Memory B cell (primary cell): ENCODE measurements around the gene FBXW12.

ENCODE experiments used
- ATAC-seq: fragments of 150-1000 bp; cut with Tn5 transposase; 2 replicates; pipeline ENCODE4 v1.10.0; 2021; ENCODE audit warnings: low read depth, mild to moderate bottlenecking, moderate library complexity
- DNase-seq, 2 donors: peaks; one replicate each; pipeline ENCODE4 v3.0.0; 2022; ENCODE audit warnings: low spot score in 2 of 2
- H3K27ac Mint-ChIP-seq: one replicate; pipeline ENCODE4 v1.8.0; 2022; ENCODE audit warnings: mild to moderate bottlenecking, moderate library complexity, mixed read lengths
- H3K27me3 Mint-ChIP-seq: one replicate; pipeline ENCODE4 v1.8.0; 2022; ENCODE audit warnings: mixed read lengths
- H3K36me3 Mint-ChIP-seq: one replicate; pipeline ENCODE4 v1.8.0; 2022; ENCODE audit warnings: mild to moderate bottlenecking, mixed read lengths
- H3K4me1 Mint-ChIP-seq: one replicate; pipeline ENCODE4 v1.8.0; 2022; ENCODE audit warnings: mixed read lengths
- H3K4me3 Mint-ChIP-seq: one replicate; pipeline ENCODE4 v1.8.0; 2022; ENCODE audit warnings: mild to moderate bottlenecking, moderate library complexity, mixed read lengths
- H3K9me3 Mint-ChIP-seq: one replicate; pipeline ENCODE4 v1.8.0; 2022; ENCODE audit warnings: mixed read lengths

Gene FBXW12

DNA sequence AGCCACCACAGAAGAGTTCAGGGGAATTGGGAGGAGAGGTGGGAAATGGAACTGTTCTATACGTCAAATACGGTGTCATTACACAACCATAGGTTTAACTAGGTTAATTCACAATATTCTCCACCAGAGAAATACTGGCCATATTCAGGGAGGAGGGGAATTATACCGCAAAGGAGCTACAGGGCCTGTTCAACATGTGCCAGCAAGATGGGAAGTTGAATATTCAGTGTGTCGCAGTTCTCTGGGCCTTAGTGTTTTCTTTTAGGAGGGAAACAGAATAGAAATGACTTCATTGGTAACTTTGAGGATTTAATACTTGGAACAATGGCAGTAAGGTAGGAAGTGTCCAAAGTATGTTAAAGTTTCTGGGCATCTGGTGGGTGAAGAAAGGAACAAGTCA, 18.0 kb upstream of the FBXW12 start:
- H3K27me3 Mint-ChIP-seq, result peaks cover 14% of the 10 kb centered on the region
- no peaks in the 10 kb centered on the region for H3K9me3 Mint-ChIP-seq
- no peaks in the 10 kb centered on the region for H3K4me1 Mint-ChIP-seq
- H3K27ac Mint-ChIP-seq, result no peak overlapping the region
- DNase-seq (no peak), ATAC-seq (no peak)
- no peaks in the 10 kb centered on the region for H3K36me3 Mint-ChIP-seq
- H3K4me3 Mint-ChIP-seq, result no peak overlapping the region

DNA sequence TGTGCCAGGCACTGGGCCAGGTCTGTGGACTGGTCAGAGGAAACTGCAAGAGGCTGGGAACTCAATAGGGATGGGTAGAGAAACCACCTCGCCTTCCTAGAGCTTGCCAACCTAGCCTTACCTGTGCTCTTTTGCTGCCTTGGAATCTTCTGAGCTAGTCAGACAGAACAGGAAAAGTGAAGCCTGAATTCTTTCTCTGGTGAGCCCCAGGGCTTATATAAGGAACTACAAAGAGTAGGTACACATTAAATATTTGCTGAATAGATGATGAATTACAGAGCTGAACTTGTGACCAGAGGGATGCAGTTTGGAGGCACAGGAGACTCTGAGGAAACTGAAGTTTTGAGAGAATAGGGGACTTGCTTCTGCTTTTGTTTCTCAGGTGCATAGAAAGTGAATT, 15.6 kb upstream of the FBXW12 start:
- peaks cover 5% of the 10 kb centered on the region for H3K9me3 Mint-ChIP-seq
- no peak overlapping the region for H3K27ac Mint-ChIP-seq
- ATAC-seq (no peak), DNase-seq (no peak)
- H3K36me3 Mint-ChIP-seq, result no peaks in the 10 kb centered on the region
- H3K4me3 Mint-ChIP-seq, result no peak overlapping the region
- peaks cover 14% of the 10 kb centered on the region for H3K27me3 Mint-ChIP-seq
- no peaks in the 10 kb centered on the region for H3K4me1 Mint-ChIP-seq

DNA sequence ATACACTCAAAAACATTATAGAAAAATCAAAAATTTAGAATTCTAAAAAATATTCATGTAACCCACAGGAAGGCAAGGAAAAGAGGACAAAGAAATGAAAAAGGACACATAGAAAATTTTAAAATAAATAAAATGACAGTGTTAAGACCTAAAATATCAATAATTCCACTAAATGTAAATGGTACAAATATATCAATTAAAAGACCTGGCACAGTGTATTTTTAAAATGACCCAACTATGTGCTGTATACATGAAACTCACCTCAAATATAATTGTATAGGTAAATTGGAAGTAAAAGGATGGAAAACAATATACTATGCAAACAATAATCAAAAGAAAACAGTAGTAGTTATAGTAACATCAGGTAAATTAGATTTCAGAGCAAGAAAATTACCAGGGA, 10.1 kb upstream of the FBXW12 start:
- H3K36me3 Mint-ChIP-seq, result no peaks in the 10 kb centered on the region
- ATAC-seq, result no peak
- H3K27me3 Mint-ChIP-seq, result no peaks in the 10 kb centered on the region

DNA sequence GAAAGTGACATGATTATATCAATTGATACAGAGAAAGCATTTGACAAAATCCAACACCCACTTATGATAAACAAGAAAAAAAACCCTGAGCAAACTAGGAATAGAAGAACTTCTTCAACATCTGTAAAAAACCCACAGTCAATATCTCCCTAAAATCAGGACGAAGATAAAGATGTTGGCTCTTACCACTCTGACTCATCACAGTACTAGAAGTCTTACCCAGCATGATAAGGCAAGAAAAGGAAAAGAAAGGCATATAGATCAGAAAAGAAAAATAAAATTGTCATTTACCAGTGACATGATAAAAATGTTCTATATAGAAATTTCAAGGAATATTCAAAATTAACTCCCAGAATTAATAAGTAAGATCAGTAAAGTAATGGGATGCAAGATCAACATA, 7.2 kb upstream of the FBXW12 start:
- Mint-ChIP-seq H3K4me1 (no peaks in the 10 kb centered on the region), H3K4me3 (no peak overlapping the region), H3K36me3 (no peaks in the 10 kb centered on the region), H3K9me3 (peaks cover 9% of the 10 kb centered on the region), H3K27ac (no peak overlapping the region), H3K27me3 (no peaks in the 10 kb centered on the region)
- ATAC-seq (no peak), DNase-seq (no peak)

More for the DNA sequence above, 10.1 kb upstream of the FBXW12 start:
- H3K4me3 Mint-ChIP-seq, result no peak overlapping the region
- peaks cover 9% of the 10 kb centered on the region for H3K9me3 Mint-ChIP-seq
- no peak overlapping the region for H3K27ac Mint-ChIP-seq
- DNase-seq, result no peak
- H3K4me1 Mint-ChIP-seq, result no peaks in the 10 kb centered on the region

DNA sequence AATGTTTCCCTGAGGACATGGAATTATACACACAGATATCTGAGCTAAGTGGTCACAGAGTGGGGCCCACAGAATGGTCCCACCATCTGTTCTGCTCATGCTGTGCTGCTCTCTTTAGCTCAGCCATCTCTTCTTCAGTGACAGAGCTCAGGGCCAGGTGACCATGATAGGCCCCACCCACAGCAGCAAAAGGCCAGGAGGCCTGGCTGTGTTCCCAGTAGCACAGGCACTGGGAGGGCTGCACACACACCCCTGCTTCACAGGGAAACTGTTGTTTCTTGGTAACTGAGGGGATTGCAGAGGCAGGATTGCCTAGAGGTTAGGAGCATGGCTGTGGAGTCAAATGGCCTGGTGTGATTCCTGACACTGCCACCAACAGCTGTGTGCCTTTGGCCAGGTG, 4.8 kb upstream of the FBXW12 start:
- Mint-ChIP-seq H3K4me3 (no peak overlapping the region), H3K27ac (no peak overlapping the region), H3K4me1 (no peaks in the 10 kb centered on the region), H3K9me3 (peaks cover under 1% of the 10 kb centered on the region), H3K27me3 (no peaks in the 10 kb centered on the region), H3K36me3 (no peaks in the 10 kb centered on the region)
- DNase-seq, result no peak
- ATAC-seq, result no peak

DNA sequence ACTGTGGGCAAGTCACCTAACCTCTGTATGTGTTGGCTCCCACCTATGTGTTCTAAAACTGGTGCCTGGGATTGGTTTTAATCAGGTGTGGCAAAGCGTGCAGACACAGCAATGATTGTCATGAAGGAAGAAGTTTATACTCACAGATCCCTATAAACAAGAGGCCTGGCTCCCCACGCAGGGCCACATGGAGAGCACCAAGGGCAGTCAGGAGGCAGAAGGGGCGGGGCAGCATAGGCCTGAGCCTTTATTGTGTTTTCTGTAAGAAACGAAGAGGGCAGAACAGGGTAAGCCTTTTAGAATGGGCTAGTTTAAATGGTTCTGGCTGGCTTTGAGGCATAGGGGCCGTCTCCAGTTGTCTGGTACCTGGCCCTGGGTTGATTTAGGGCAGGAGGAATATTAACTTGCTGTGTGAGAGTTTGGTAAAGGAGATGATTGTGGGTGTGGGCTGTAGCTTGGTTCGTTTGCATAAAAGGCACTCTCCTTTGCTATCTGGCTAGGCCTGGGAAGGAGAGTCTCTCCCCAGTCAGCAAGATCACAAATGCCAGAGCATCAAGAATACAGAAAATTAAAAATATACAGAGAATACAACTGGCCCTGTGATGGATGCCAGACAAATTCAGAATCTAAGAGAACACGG, 2.2 kb upstream of the FBXW12 start:
- ATAC-seq (no peak), DNase-seq (no peak)
- Mint-ChIP-seq H3K36me3 (no peaks in the 10 kb centered on the region), H3K9me3 (no peaks in the 10 kb centered on the region), H3K4me3 (no peak overlapping the region), H3K4me1 (no peaks in the 10 kb centered on the region), H3K27me3 (peaks cover 5% of the 10 kb centered on the region), H3K27ac (no peak overlapping the region)

DNA sequence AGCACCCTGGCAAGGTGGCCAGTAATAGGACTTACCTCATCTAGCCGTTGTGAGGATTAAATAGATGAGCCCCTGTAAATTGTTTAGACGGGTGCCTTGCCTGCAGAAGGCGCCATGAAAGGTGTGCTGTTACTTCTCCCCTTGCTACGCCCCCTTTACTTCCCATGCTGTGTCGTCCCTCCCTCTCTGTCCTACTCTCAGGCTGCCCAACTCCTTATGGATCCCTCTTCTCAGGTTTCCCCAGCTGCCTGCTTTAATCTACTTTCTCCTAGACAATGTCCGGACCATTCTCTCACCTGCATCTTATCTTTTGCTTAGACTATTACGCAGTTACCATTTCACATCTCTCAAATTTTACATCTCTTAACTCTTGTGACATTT, 1.7 kb upstream of the FBXW12 start:
- Mint-ChIP-seq H3K27ac (no peak overlapping the region), H3K36me3 (no peaks in the 10 kb centered on the region), H3K27me3 (peaks cover 5% of the 10 kb centered on the region), H3K4me3 (no peak overlapping the region), H3K9me3 (no peaks in the 10 kb centered on the region), H3K4me1 (no peaks in the 10 kb centered on the region)
- DNase-seq, result no peak
- ATAC-seq, result no peak

DNA sequence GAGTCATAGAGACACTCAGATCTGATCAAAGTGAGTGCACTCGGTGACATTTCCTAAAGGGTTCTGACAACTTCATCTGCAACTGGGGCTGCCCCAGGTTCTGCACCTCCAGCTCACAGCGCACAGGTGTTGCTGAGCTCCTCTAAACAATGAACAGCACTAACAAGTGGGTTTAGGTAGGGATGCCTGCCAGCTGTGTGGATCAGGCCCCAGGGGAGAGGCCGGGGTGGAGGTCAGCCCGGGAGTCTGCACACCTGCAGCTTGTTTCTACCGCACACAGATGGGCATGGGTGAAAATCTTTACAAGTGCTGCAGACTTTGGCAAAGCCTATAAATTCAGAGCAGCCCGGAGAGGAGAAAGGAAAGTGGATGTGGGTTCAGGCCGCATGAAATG, 355 bp downstream of the FBXW12 start:
- Mint-ChIP-seq H3K27me3 (peaks cover 5% of the 10 kb centered on the region), H3K9me3 (no peaks in the 10 kb centered on the region), H3K4me1 (no peaks in the 10 kb centered on the region), H3K27ac (no peak overlapping the region), H3K36me3 (no peaks in the 10 kb centered on the region), H3K4me3 (no peak overlapping the region)
- DNase-seq, result no peak
- ATAC-seq, result no peak

DNA sequence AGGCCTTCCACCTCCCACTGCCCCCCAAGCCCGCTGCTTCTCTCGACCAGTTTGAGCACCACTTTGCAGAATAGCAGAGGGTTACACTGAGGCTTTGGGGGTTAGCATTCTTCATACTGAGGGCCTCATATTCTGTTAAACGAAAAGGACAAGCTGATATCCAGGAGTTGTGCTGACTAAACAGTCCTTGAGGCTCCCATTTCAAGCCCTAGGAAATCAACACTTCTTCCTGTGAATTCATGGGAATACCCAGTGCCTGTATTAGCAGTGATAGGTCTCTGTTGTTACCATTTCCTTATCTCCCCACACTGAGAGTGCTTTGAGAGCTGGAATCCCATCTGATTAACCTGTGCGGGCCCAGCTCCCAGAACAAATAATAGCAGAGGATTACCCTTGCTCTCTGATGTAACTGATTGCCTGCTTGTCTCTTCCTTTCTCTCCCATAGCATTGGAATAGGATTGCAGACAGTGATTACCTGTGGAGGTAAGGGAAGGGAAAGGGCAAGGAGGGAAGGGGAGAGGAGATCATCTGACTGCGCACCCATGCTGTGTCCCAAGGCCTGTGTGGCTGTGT, 930 bp downstream of the FBXW12 start:
- Mint-ChIP-seq H3K9me3 (no peaks in the 10 kb centered on the region), H3K4me3 (no peak overlapping the region), H3K27ac (no peak overlapping the region), H3K4me1 (peaks cover 1% of the 10 kb centered on the region), H3K27me3 (peaks cover 5% of the 10 kb centered on the region), H3K36me3 (no peaks in the 10 kb centered on the region)
- DNase-seq, result no peak
- ATAC-seq, result no peak

DNA sequence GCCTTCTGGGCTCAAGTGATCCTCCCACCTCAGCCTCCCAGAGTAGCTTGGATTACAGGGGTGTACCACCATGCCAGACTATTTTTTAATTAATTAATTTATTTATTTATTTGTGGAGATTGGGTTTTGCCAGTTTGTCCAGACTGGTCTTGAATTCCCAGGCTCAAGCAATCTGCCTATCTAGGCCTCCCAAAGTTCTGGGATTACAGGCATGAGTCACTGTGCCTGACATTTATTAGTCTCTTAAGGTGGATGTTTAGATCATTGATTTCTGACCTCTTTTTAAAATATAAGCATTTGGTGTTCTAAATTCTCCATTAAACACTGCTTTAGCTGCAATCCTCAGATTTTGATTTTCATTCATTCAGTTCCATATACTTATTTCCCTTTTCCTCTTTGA, 15.6 kb downstream of the FBXW12 start:
- H3K27me3 Mint-ChIP-seq, result peaks cover 4% of the 10 kb centered on the region
- no peak overlapping the region for H3K27ac Mint-ChIP-seq

DNA sequence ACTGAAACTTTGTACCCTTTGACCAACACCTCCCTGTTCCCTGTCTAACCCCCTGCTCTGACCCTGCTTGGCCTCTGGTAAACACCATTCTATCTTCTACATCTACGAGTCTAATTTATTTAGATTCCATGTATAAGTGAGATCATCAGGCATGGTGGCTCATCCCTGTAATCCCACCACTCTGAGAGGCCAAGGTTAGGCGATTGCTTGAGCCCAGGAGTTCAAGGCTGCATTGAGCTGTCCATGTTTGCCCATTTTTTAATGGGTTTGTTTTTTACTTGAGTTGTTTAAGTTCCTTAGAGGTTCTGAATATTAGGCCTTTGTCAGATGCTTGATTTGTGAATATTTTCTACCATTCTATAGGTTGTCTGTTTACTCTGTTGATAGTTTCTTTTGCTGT, 16.9 kb downstream of the FBXW12 start:
- Mint-ChIP-seq H3K27me3 (peaks cover 7% of the 10 kb centered on the region), H3K4me3 (no peak overlapping the region), H3K9me3 (peaks cover 1% of the 10 kb centered on the region), H3K36me3 (peaks cover 1% of the 10 kb centered on the region), H3K27ac (no peak overlapping the region), H3K4me1 (no peaks in the 10 kb centered on the region)
- DNase-seq, result no peak
- ATAC-seq, result no peak

More for the DNA sequence above, 15.6 kb downstream of the FBXW12 start:
- peaks cover 1% of the 10 kb centered on the region for H3K9me3 Mint-ChIP-seq
- ATAC-seq, result no peak
- no peak overlapping the region for H3K4me3 Mint-ChIP-seq
- no peak for DNase-seq
- H3K4me1 Mint-ChIP-seq, result no peaks in the 10 kb centered on the region
- peaks cover 1% of the 10 kb centered on the region for H3K36me3 Mint-ChIP-seq

DNA sequence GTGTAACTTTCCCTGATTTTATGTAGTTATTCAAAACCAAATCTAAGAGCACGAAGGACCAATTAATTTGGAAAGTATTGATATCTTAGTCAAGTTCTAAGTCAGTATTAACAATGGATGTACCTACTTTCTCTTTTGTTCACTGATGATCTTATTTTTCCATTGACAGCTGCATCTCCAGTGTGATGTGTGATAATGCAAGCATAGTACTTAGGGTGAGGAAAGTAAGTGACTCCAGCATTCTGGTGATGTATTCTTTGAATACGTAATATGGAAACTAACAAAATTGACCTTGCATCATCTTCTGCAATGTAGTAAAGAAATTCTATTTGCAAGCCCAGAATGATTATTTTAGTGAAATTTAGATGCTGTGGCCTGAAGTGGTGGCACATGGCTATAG, 22.4 kb downstream of the FBXW12 start:
- H3K9me3 Mint-ChIP-seq, result no peaks in the 10 kb centered on the region
- H3K27me3 Mint-ChIP-seq, result peaks cover 8% of the 10 kb centered on the region
- no peaks in the 10 kb centered on the region for H3K36me3 Mint-ChIP-seq
- DNase-seq, result no peak
- no peak overlapping the region for H3K27ac Mint-ChIP-seq
- no peaks in the 10 kb centered on the region for H3K4me1 Mint-ChIP-seq
- H3K4me3 Mint-ChIP-seq, result no peak overlapping the region
- no peak for ATAC-seq

DNA sequence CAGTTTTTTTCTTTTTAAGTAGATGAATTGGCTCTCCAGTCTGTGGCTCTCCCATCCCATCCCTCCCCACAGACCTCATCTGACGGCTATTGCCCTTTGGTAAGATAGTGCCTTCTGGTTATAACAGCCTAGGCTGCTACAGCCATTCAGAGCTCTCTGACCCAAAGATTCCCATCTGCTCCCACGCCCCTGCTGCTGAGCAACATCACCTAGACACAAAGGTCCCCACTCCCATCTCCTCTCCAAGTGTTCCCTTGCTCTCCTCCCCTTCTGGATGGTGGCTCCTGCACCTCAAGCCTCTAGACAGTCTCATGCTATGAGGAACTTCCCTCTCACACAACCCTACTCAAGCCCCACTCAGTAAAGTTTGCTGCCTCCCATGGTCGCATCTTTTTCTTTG, 23.7 kb downstream of the FBXW12 start:
- Mint-ChIP-seq H3K27ac (no peak overlapping the region), H3K27me3 (peaks cover 8% of the 10 kb centered on the region), H3K9me3 (no peaks in the 10 kb centered on the region), H3K4me3 (no peak overlapping the region), H3K4me1 (no peaks in the 10 kb centered on the region), H3K36me3 (no peaks in the 10 kb centered on the region)
- ATAC-seq, result no peak
- no peak for DNase-seq

DNA sequence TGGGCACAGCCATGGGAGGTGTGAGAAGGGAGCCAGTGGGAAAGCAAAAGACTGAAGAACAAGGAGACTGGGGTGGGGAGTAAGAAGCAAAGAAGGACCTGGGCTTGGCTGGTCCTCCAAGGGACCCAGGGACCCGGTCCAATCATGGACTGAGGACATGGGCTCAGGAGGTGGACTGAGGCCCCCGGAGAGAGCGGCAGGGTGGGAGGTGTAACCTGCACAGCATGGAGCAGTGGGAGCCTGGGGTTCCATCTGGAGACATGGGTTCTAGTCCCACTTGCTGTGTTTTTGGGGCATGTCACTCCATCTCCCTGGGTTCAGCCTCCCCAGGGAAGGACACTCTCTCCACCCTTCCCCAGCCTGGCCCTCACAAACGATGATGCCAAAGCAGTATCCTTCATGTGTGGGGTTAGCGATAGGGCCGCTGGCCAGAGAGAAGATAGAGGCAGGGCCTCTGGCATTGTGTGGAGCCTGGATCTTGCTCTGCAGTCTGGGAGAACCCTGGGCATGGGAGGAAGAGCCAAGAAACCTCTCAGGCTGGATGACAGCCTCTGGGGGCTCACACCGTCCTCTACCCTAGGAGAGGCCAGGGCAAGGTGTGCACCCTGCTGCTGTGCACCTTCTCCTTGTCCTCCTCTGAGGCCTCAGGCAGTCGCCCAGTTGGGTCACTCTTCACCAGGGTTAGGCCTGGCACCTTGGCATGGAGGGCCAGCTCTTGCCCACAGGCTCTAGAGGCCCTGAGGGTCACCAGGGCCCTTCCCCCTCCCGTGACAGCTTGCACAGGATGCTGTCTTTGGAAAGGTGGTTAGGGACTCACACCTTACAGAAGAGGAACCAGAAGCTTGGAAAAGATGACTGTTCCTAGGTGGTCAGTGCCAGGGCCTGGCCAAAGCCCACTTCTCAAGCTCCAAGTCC, 26.0 kb downstream of the FBXW12 start:
- DNase-seq, result no peak
- no peak overlapping the region for H3K4me3 Mint-ChIP-seq
- no peaks in the 10 kb centered on the region for H3K9me3 Mint-ChIP-seq
- H3K4me1 Mint-ChIP-seq, result no peaks in the 10 kb centered on the region
- H3K27ac Mint-ChIP-seq, result no peak overlapping the region
- H3K27me3 Mint-ChIP-seq, result peaks cover 8% of the 10 kb centered on the region
- no peak for ATAC-seq
- no peaks in the 10 kb centered on the region for H3K36me3 Mint-ChIP-seq
